Testis (tissue), 3 donors: Measurements from ENCODE around the gene CAD. TPM values are rescaled to one million over a fixed set of nuclear protein-coding genes. Genes with fewer than 3 reads are reported as not detected.

Source experiments
- DNase-seq: peaks from one replicate; pipeline ENCODE4 v3.0.0-alpha.2; 2019
- H3K27ac ChIP-seq, 2 donors: fragments of 200-600 bp; sonication (generic); one replicate each; pipeline ENCODE4 v1.5.1; 2019
- H3K27me3 ChIP-seq: fragments of 200-600 bp; sonication (generic); one replicate; pipeline ENCODE4 v1.5.1; 2019
- H3K36me3 ChIP-seq: fragments of 200-600 bp; sonication (generic); one replicate; pipeline ENCODE4 v1.5.1; 2017; ENCODE audit warnings: low read depth; ENCODE audit errors: missing control alignments
- H3K4me1 ChIP-seq: fragments of 200-600 bp; sonication (generic); one replicate; pipeline ENCODE4 v1.5.1; 2019
- H3K4me3 ChIP-seq, 2 donors: fragments of 200-600 bp; sonication (generic); one replicate each; pipeline ENCODE4 v1.5.1; 2017 to 2019
- H3K9me3 ChIP-seq: fragments of 200-600 bp; sonication (generic); one replicate; pipeline ENCODE4 v1.5.1; 2017
- POLR2A ChIP-seq: fragments of 450-650 bp; IDR thresholded peaks from one replicate; pipeline ENCODE4 v1.6.1; 2017; ENCODE audit warnings: antibody characterized with exemption, mild to moderate bottlenecking, moderate library complexity
- WGBS, 2 donors: methylation state at CpG; one replicate each; pipeline ENCODE4 v1.1.5; 2018; 5-methylcytosine and 5-hydroxymethylcytosine counted together
- intact Hi-C: fragments of 100-400 bp; cut with DNase I; formaldehyde crosslinking; loops from one replicate; pipeline ENCODE4 v1.15.1; 2023; ENCODE audit warnings: low total_unique reads
- polyA plus RNA-seq: library from polyadenylated mRNA; stranded (reverse); fragments of 350-450 nt; fragmentation: Illumina TruSeq; extraction: RNeasy Lipid Tissue Mini Kit (QIAGEN cat#74804); gene quantifications from one replicate; pipeline ENCODE4 v1.2.3, GENCODE V29; 2014; ENCODE audit warnings: low read depth, low replicate concordance; ENCODE audit not compliant: insufficient read depth
- total RNA-seq, 2 donors: library from RNA; depleted of rRNA; stranded (reverse); fragments of >200 nt; gene quantifications; one replicate each; pipeline ENCODE4 v1.2.3, GENCODE V29; 2016
- TF ChIP-seq, protein P1 (sequence below), 3 experiments: fragments of 450-650 bp in 2 of 3; fragments of 200-600 bp in 1 of 3; sonication (generic) in 1 of 3; IDR thresholded peaks; one replicate each; pipeline ENCODE4 v1.5.1; 2016 to 2019; ENCODE audit warnings: antibody characterized with exemption in 3 of 3, mild to moderate bottlenecking in 2 of 3, moderate library complexity in 1 of 3

The CAD gene
- total and polyA plus RNA-seq, 3 donors from 2014 or later, result 40.0 to 66.9 (median 62.5) TPM

DNA sequence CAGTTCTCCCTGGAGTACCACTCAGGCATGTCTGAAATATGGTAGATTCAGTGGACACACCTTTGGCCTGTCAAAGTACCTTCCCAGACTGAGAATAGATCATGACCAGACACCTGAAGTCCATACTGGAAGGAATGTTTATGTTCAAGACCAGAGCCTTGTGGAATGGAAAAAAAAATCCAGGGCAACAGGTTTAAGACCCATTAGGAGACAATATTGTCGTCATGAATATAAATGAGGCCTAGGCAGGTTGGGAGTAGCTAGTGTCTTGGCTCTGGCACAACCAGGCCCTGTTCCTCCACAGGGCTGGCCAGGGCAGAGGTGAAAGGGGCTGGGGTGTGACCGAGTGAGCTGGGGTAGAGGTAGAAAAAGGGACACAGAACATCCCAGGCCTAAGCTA lies 18.5 kb upstream of the CAD start:
- H3K4me3 ChIP-seq, result no peak overlapping the region
- TF ChIP-seq, protein P1, sequence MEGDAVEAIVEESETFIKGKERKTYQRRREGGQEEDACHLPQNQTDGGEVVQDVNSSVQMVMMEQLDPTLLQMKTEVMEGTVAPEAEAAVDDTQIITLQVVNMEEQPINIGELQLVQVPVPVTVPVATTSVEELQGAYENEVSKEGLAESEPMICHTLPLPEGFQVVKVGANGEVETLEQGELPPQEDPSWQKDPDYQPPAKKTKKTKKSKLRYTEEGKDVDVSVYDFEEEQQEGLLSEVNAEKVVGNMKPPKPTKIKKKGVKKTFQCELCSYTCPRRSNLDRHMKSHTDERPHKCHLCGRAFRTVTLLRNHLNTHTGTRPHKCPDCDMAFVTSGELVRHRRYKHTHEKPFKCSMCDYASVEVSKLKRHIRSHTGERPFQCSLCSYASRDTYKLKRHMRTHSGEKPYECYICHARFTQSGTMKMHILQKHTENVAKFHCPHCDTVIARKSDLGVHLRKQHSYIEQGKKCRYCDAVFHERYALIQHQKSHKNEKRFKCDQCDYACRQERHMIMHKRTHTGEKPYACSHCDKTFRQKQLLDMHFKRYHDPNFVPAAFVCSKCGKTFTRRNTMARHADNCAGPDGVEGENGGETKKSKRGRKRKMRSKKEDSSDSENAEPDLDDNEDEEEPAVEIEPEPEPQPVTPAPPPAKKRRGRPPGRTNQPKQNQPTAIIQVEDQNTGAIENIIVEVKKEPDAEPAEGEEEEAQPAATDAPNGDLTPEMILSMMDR (IDR thresholded peaks at IDR 0.05), result no peak
- no peak for TF ChIP-seq POLR2A
- H3K27me3 ChIP-seq, result no peaks in the 10 kb centered on the region
- WGBS, 2 donors, result 58 to 60% methylated on average over 2 of the region's 2 CpGs
- H3K27ac ChIP-seq, result peak overlapping the region; percentile 75 to 87
- intact Hi-C loops, result no loop called here
- DNase-seq, result no peak
- peaks cover 5% of the 10 kb centered on the region for H3K4me1 ChIP-seq
- no peaks in the 10 kb centered on the region for H3K36me3 ChIP-seq
- H3K9me3 ChIP-seq, result no peaks in the 10 kb centered on the region

DNA sequence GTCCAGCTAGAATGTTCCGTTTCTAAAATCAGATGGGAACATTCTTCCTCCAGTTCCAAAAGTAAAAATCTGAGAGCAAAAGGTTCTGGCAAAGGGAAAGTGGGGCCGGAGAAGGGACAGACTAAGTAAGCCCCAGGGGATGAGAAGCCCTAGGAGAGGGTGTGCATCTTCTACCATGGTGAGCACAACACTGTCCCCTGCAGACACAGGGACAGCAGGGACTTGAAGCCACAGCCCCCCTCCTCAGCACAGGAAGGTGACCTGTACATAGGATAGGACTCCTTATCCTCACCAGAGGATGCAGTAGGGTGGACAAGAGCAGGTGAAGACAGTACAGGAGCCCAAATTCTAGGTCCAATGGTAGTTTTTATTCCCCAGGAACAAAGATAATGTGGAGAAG lies 17.9 kb upstream of the CAD start:
- no peaks in the 10 kb centered on the region for H3K9me3 ChIP-seq
- peaks cover 5% of the 10 kb centered on the region for H3K4me1 ChIP-seq
- 23 to 43% methylated on average over 2 of the region's 2 CpGs for WGBS, 2 donors
- DNase-seq, result no peak
- TF ChIP-seq, protein P1 (IDR thresholded peaks at IDR 0.05), result no peak
- TF ChIP-seq POLR2A, result no peak
- H3K27me3 ChIP-seq, result no peaks in the 10 kb centered on the region
- peak overlapping the region; percentile 73 to 87 for H3K27ac ChIP-seq
- no peak overlapping the region for H3K4me3 ChIP-seq
- intact Hi-C loops, result no loop called here
- H3K36me3 ChIP-seq, result no peaks in the 10 kb centered on the region

DNA sequence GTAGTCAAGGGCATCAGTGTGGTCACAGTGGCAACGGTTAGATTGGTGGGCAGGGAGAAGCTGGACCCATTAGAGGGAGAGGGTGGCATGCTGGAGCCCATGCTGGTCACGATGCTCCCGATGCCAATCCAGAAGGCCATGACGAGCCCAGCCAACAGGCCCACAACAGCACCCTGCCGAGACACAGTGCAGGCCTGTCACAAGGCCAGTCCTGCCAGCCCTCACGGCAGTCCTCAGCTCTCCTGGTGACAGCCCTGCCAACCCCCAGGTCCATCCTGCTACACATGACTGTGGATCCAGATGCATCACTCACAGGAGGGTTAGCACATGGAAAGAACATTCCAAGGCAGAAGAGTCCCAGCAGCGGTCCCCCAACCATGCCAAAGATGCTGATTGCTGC lies 15.5 kb upstream of the CAD start:
- no peaks in the 10 kb centered on the region for H3K27me3 ChIP-seq
- H3K27ac ChIP-seq, result no peak overlapping the region
- DNase-seq, result no peak
- peaks cover 5% of the 10 kb centered on the region for H3K4me1 ChIP-seq
- intact Hi-C loops, result no loop called here
- H3K36me3 ChIP-seq, result no peaks in the 10 kb centered on the region
- WGBS, 2 donors, result 95 to 97% methylated on average over 7 of the region's 7 CpGs
- no peak for TF ChIP-seq POLR2A
- TF ChIP-seq, protein P1 (IDR thresholded peaks at IDR 0.05), result no peak
- H3K9me3 ChIP-seq, result no peaks in the 10 kb centered on the region
- H3K4me3 ChIP-seq, result no peak overlapping the region

DNA sequence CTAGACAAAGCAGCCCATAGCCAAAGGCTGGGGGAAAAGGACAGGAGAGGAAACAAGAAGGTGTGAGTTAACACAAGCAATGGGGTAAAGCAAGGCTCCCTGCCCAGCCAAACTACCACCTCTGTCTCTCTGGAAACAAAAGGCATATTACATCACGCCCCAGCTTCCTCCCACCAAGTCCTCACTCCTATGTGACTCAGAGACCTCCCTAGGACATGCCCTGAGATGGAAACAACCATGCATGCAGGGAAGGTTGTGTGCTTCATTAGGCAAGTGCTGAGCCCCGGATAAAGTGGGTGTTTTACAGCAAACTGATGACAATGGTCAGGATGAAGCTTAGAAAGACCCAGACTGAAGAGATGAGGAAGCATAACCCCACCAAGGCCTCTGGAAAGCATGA lies 14.3 kb upstream of the CAD start:
- Histone ChIP-seq H3K27me3 (no peaks in the 10 kb centered on the region), H3K4me1 (peaks cover 5% of the 10 kb centered on the region), H3K4me3 (no peak overlapping the region), H3K27ac (peak overlapping the region in 1 of 2 donors; percentile 19), H3K9me3 (no peaks in the 10 kb centered on the region), H3K36me3 (no peaks in the 10 kb centered on the region)
- 77 to 90% methylated on average over 2 of the region's 2 CpGs for whole genome bisulfite sequencing, 2 donors
- intact Hi-C loops, result no loop called here
- no peak for TF ChIP-seq POLR2A
- TF ChIP-seq, protein P1 (IDR thresholded peaks at IDR 0.05), result no peak
- DNase-seq, result no peak

DNA sequence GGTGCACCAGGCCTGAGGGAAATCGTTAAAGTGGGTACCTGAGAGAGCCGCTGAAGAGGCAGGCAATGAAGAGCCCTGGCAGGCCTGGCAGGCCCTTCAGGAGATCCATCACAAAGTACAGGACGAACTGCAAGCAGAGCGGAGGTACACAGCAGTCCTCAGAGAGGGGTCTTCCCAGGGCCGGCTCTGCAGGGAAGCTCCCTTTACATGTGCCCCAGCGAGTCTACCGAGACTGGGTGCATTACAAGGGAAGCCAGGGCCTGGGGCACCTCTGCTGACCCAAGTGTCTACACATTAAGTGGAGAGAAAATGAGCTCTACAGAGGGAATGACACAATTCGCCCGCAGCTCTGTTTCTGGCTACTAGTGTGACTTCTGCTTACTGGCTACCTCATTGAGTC lies 13.4 kb upstream of the CAD start:
- H3K27ac ChIP-seq, result no peak overlapping the region
- H3K9me3 ChIP-seq, result no peaks in the 10 kb centered on the region
- H3K36me3 ChIP-seq, result no peaks in the 10 kb centered on the region
- intact Hi-C loops, result no loop called here
- WGBS, 2 donors, result 95 to 99% methylated on average over 8 to 9 of the region's 9 CpGs
- no peak for DNase-seq
- H3K27me3 ChIP-seq, result no peaks in the 10 kb centered on the region
- TF ChIP-seq, protein P1 (IDR thresholded peaks at IDR 0.05), result no peak
- H3K4me3 ChIP-seq, result no peak overlapping the region
- peaks cover 5% of the 10 kb centered on the region for H3K4me1 ChIP-seq
